HepG2 (cell line): Measurements from ENCODE around the gene NDOR1.

Experiments
- CBX5 ChIP-seq: sonication (generic); formaldehyde crosslinking; IDR thresholded peaks from 2 replicates; pipeline ENCODE4 v1.4.0; 2020; ENCODE audit warnings: missing genetic modification reagents, borderline replicate concordance
- CTCF ChIP-seq: sonication (generic); formaldehyde crosslinking; IDR thresholded peaks from 2 replicates; pipeline ENCODE4 v1.5.0; 2020; ENCODE audit warnings: mild to moderate bottlenecking, missing genetic modification reagents, moderate library complexity
- GABPB1 ChIP-seq: IDR thresholded peaks from 2 replicates; pipeline ENCODE4 v1.6.1; 2016; ENCODE audit warnings: mild to moderate bottlenecking, missing genetic modification reagents, moderate library complexity, missing compliant biosample characterization
- JUN ChIP-seq: sonication (generic); formaldehyde crosslinking; IDR thresholded peaks from 2 replicates; pipeline ENCODE4 v1.4.0; 2020; ENCODE audit warnings: mild to moderate bottlenecking, missing genetic modification reagents
- MAF1 ChIP-seq: sonication (generic); formaldehyde crosslinking; IDR thresholded peaks from 2 replicates; pipeline ENCODE4 v1.5.0; 2020; ENCODE audit warnings: missing genetic modification reagents, borderline replicate concordance
- POLR2AphosphoS5 ChIP-seq: IDR thresholded peaks from 2 replicates; pipeline ENCODE4 v1.6.1; 2012; ENCODE audit warnings: low read depth, low read length
- PRPF4 ChIP-seq: fragments of 200-400 bp; formaldehyde crosslinking; IDR thresholded peaks from 2 replicates; pipeline ENCODE4 v1.6.1; 2016; ENCODE audit warnings: low read length, low read depth; ENCODE audit not compliant: poor library complexity, severe bottlenecking
- SPEN ChIP-seq: sonication (generic); formaldehyde crosslinking; IDR thresholded peaks from 2 replicates; pipeline ENCODE4 v1.5.1; 2020; ENCODE audit warnings: low read depth, mild to moderate bottlenecking, missing genetic modification reagents
- UBTF ChIP-seq: sonication (generic); formaldehyde crosslinking; IDR thresholded peaks from 2 replicates; pipeline ENCODE4 v1.4.0; 2020; ENCODE audit warnings: mild to moderate bottlenecking, missing genetic modification reagents

GRCh38 chr9:137189297-137190295 is 15.9 kb upstream of the NDOR1 start:
- TF ChIP-seq CBX5 (0 out of 2 replicates have a peak, but pooled peaks have one; percentile 13), POLR2AphosphoS5 (peak; percentile 31; the same call in 1 of the 2 replicates), SPEN (CRISPR knock-in tag) (no peak), GABPB1 (CRISPR knock-in tag) (no peak), JUN (CRISPR knock-in tag) (no peak), PRPF4 (no peak), UBTF (no peak; the same call in 1 of the 2 replicates), CTCF (CRISPR knock-in tag) (no peak), MAF1 (CRISPR knock-in tag) (no peak)
